ENCODE results near the gene CWC22. TPM values are rescaled to one million over a fixed set of nuclear protein-coding genes. Genes with fewer than 3 reads are reported as not detected.

The CWC22 gene
- total and polyA plus RNA-seq, 2 donors (not counting 3 experiments of a cell fraction or from before 2014, with no cell fraction given): 1.8 to 15.7 TPM

GRCh38 chr2:179965291-179966258 is 41.5 kb downstream of the CWC22 start:
- BruUV-seq (replicated peaks): no TSS peak
- DNase-seq (ENCODE audit: low read depth, low spot score): peak; percentile 34
- TF ChIP-seq FOS (IDR thresholded peaks at IDR 0.05; ENCODE audit: borderline replicate concordance, insufficient read depth, low read length) (no peak), POLR2AphosphoS5 (IDR thresholded peaks at IDR 0.05; ENCODE audit: insufficient read depth, low read depth, low read length) (no peak), MYC (IDR thresholded peaks at IDR 0.05; ENCODE audit: low read depth, low read length) (no peak), EZH2 (IDR thresholded peaks at IDR 0.05; ENCODE audit: borderline replicate concordance, low read depth, low read length, severe bottlenecking) (no peak), JUN (IDR thresholded peaks at IDR 0.05; ENCODE audit: borderline replicate concordance, insufficient read depth, insufficient read length, low read depth) (no peak), GATA2 (IDR thresholded peaks at IDR 0.05; ENCODE audit: insufficient read depth, insufficient read length, low read depth, low read length) (no peak), POLR2A (IDR thresholded peaks at IDR 0.05; ENCODE audit: low read depth, low read length) (no peak), MAX (IDR thresholded peaks at IDR 0.05; ENCODE audit: insufficient read depth, insufficient read length) (no peak)
- TF ChIP-seq, protein P1, sequence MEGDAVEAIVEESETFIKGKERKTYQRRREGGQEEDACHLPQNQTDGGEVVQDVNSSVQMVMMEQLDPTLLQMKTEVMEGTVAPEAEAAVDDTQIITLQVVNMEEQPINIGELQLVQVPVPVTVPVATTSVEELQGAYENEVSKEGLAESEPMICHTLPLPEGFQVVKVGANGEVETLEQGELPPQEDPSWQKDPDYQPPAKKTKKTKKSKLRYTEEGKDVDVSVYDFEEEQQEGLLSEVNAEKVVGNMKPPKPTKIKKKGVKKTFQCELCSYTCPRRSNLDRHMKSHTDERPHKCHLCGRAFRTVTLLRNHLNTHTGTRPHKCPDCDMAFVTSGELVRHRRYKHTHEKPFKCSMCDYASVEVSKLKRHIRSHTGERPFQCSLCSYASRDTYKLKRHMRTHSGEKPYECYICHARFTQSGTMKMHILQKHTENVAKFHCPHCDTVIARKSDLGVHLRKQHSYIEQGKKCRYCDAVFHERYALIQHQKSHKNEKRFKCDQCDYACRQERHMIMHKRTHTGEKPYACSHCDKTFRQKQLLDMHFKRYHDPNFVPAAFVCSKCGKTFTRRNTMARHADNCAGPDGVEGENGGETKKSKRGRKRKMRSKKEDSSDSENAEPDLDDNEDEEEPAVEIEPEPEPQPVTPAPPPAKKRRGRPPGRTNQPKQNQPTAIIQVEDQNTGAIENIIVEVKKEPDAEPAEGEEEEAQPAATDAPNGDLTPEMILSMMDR (IDR thresholded peaks at IDR 0.05; ENCODE audit: extremely low read depth in 1 of 2, insufficient read depth in 1 of 2, low read depth in 1 of 2, low read length in 2 of 2): no peak
- Histone ChIP-seq H3K4me1 (ENCODE audit: control insufficient read depth, extremely low read depth, insufficient read depth, low read length) (no peaks in the 10 kb centered on the region), H3K9me1 (replicated peaks; ENCODE audit: control insufficient read depth, extremely low read depth, insufficient read depth, low read length) (no peaks in the 10 kb centered on the region), H3K27me3 (ENCODE audit: control insufficient read depth in 2 of 2, insufficient read depth in 2 of 2, low read length in 2 of 2) (no peaks in the 10 kb centered on the region), H4K20me1 (replicated peaks; ENCODE audit: control insufficient read depth, extremely low read depth, insufficient read depth, low read length) (no peaks in the 10 kb centered on the region), H3K27ac (ENCODE audit: insufficient read depth, low read depth, low read length) (no peak overlapping the region), H3K4me3 (replicated peaks in 1 of 3; ENCODE audit: insufficient read depth in 1 of 3, low read depth in 1 of 3, low read length in 3 of 3) (no peak overlapping the region), H3K36me3 (ENCODE audit: control insufficient read depth in 2 of 2, extremely low read depth in 1 of 2, insufficient read depth in 2 of 2, low read length in 2 of 2) (peaks cover 0 to 7% of the 10 kb centered on the region in 2 experiments), H2AFZ (ENCODE audit: low read depth, low read length) (no peak overlapping the region), H3K4me2 (ENCODE audit: insufficient read depth, low read length) (no peak overlapping the region), H3K79me2 (ENCODE audit: control insufficient read depth, insufficient read depth, low read length) (no peaks in the 10 kb centered on the region), H3K9me3 (replicated peaks; ENCODE audit: control insufficient read depth, insufficient read depth, low read length) (no peaks in the 10 kb centered on the region), H3K9ac (replicated peaks; ENCODE audit: extremely low read depth, insufficient read depth, low read length) (no peak overlapping the region)
- POLR2A ChIA-PET: no interaction called here
- no peak for FAIRE-seq
- dilution Hi-C loops (cut with MboI; ENCODE audit: extremely low pct_ligation_motif_present, low sequenced_read_pairs): no loop called here
- intact Hi-C loops (cut with micrococcal nuclease): no loop called here
- CTCF ChIA-PET: no interaction called here
